WERI-Rb-1 (cell line): ENCODE data around the gene COL23A1.

Source experiments
- DNase-seq: peaks from one replicate; pipeline ENCODE4 v3.0.0-alpha.2; 2020
- H3K27ac ChIP-seq: fragments of 250-450 bp; sonication (Bioruptor Pico); 2 replicates; pipeline ENCODE4 v1.5.1; 2020; ENCODE audit warnings: mild to moderate bottlenecking, moderate library complexity
- H3K27me3 ChIP-seq: fragments of 250-450 bp; sonication (Bioruptor Pico); 2 replicates; pipeline ENCODE4 v1.5.1; 2021; ENCODE audit warnings: mild to moderate bottlenecking, low read depth, moderate library complexity; ENCODE audit not compliant: insufficient read depth, severe bottlenecking
- H3K36me3 ChIP-seq: fragments of 250-450 bp; sonication (Bioruptor Pico); 2 replicates; pipeline ENCODE4 v1.5.1; 2020; ENCODE audit warnings: mild to moderate bottlenecking, moderate library complexity
- H3K4me3 ChIP-seq: 2 replicates; pipeline ENCODE4 v1.5.1; 2011; ENCODE audit warnings: low read depth, mild to moderate bottlenecking, control low read depth, low read length
- H3K9me3 ChIP-seq: fragments of 250-450 bp; sonication (Bioruptor Pico); 2 replicates; pipeline ENCODE4 v1.5.1; 2021; ENCODE audit warnings: mild to moderate bottlenecking, moderate library complexity; ENCODE audit not compliant: severe bottlenecking
- TF ChIP-seq, protein P1 (sequence below): IDR thresholded peaks from 2 replicates; pipeline ENCODE4 v1.5.1; 2011; ENCODE audit warnings: low read depth, mild to moderate bottlenecking, control low read depth, inconsistent platforms, low read length

COL23A1 gene

DNA sequence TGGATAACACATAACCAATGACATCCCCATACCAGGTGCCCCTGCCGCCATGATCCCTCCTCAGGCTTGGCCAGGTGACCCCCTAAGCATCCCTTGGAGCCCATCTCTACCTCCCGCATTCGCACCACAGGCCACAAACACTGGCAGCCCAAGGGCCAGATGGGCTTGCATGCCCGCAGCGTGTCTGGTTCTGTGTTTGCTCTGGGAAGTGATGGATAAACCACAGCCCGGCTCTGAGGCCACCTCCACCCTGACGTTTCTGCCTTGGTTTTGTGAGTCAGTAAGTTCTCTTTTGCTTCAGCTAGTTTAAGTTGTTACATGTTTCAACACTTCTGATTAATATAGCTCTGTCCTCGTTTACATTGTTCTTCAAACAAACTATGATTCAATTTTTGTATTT is 185.2 kb downstream of the COL23A1 start:
- TF ChIP-seq, protein P1, sequence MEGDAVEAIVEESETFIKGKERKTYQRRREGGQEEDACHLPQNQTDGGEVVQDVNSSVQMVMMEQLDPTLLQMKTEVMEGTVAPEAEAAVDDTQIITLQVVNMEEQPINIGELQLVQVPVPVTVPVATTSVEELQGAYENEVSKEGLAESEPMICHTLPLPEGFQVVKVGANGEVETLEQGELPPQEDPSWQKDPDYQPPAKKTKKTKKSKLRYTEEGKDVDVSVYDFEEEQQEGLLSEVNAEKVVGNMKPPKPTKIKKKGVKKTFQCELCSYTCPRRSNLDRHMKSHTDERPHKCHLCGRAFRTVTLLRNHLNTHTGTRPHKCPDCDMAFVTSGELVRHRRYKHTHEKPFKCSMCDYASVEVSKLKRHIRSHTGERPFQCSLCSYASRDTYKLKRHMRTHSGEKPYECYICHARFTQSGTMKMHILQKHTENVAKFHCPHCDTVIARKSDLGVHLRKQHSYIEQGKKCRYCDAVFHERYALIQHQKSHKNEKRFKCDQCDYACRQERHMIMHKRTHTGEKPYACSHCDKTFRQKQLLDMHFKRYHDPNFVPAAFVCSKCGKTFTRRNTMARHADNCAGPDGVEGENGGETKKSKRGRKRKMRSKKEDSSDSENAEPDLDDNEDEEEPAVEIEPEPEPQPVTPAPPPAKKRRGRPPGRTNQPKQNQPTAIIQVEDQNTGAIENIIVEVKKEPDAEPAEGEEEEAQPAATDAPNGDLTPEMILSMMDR = no peak
- no peaks in the 10 kb centered on the region for H3K36me3 ChIP-seq
- no peaks in the 10 kb centered on the region for H3K9me3 ChIP-seq
- no peak overlapping the region for H3K27ac ChIP-seq
- no peak for DNase-seq
- no peak overlapping the region for H3K4me3 ChIP-seq
- H3K27me3 ChIP-seq = no peaks in the 10 kb centered on the region

DNA sequence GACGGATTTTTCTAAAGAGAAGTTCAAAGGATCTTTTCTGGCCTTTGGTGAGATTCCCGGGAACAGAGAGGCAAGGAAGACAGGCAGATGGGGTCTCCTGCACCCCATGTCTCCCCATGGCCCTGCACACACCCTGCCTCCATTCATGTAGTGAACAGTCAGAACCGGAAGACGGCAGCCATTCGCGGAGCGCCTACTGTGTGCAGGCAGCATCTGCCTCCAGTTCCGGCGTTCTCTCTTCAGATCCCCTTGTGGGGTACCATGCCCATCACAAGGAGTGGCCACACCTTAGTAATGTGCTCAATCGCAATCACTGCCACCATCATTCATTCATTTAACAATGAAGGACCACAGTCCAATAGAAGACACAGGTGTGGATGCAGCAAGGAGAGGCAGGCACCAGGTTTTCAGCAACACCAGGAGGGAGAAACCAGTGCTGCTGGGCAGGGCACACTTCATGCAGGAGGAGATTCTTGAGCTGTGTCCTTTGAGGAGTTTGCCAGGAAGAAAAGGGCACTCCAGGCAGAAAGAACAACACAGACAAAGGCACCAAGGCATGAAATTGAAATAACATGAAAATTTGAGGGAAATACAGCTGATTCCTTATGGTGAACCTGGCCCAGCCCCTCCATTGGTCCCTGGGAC is 186.1 kb downstream of the COL23A1 start:
- TF ChIP-seq, protein P1 = no peak
- Histone ChIP-seq H3K27ac (no peak overlapping the region), H3K4me3 (no peak overlapping the region), H3K36me3 (no peaks in the 10 kb centered on the region), H3K27me3 (no peaks in the 10 kb centered on the region), H3K9me3 (no peaks in the 10 kb centered on the region)
- no peak for DNase-seq

DNA sequence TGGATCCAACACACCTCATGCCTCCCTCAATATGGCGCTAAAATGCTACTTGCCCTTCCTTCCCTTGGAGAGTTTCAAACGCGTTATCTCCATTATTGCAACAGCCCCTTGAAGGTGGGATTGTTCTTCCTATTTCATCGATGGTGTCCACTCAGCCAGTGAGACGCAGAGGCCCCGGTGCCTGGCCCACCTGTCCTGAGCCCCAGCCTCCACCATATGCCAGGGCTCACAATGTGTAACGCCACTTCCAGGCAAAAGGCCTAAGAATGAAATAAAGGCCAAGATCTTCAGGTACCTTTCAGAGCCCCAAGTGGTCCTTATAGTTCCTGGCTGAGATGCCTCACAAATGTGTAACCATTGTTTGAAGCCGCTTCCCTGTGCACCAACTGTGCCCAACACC is 186.8 kb downstream of the COL23A1 start:
- H3K27me3 ChIP-seq = no peaks in the 10 kb centered on the region
- H3K4me3 ChIP-seq = no peak overlapping the region
- TF ChIP-seq, protein P1 = no peak
- no peaks in the 10 kb centered on the region for H3K36me3 ChIP-seq
- no peaks in the 10 kb centered on the region for H3K9me3 ChIP-seq
- no peak overlapping the region for H3K27ac ChIP-seq
- DNase-seq = no peak

DNA sequence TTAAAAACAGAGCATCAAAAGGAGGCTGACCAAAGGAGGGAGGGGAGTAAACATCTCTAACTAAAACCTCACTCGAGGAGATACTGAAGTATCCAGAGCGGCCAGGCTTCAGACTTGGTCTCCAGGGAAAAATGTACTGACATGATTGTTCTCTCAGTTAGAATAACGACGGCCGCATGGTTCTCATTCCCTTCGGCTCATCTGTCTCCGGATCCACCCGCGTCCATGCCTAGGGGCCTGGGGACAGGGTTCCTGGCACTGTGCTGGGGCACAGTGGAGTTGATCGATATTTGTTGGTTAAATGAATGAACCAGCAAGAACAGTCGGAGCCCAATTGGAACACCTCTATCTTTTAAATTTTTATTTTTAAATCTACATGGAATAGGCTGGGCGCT is 190.5 kb downstream of the COL23A1 start:
- TF ChIP-seq, protein P1 = no peak
- H3K4me3 ChIP-seq = no peak overlapping the region

DNA sequence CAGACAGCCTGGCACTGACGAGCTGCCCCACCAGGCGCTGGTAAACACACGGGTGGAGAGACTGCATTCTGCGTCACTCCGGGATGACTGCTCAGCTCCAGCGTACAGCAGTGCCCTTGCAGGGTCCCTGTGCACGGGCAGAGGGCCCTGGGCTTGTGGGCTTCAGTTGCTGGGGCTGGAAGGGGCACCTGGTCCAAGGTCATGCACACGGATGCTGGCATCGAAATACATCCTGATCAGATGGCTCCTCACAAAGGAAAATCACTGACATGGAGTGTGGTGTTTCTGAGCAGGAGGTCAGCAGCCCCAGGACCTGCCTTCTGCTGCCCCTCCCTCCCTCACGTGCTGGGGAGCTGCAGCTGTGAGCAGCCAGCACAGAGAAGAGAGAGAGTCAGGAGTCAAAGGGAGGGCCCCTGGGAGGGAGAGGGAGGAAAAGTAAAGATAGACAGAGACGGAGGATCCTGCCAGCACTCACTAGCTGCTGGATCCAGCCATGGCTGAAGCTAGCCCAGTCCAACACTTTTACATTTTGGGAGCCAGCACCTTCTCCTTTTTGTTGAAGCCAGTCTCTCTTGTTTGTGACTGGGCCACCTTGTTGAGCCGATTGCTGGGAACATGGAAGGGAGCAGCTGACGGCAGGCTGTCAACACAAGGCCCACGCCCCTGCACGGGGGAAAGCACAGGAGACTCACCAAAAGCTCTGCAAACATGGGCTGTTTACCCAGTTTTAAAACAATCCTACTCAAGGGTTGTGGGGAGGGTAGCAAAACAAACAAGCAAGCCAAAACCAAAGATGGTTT is 191.1 kb downstream of the COL23A1 start:
- DNase-seq = no peak
- no peak overlapping the region for H3K4me3 ChIP-seq
- no peaks in the 10 kb centered on the region for H3K9me3 ChIP-seq
- no peaks in the 10 kb centered on the region for H3K27me3 ChIP-seq
- TF ChIP-seq, protein P1 = no peak
- H3K36me3 ChIP-seq = no peaks in the 10 kb centered on the region
- no peak overlapping the region for H3K27ac ChIP-seq

More for the DNA sequence above, 190.5 kb downstream of the COL23A1 start:
- Histone ChIP-seq H3K27ac (no peak overlapping the region), H3K27me3 (no peaks in the 10 kb centered on the region), H3K36me3 (no peaks in the 10 kb centered on the region), H3K9me3 (no peaks in the 10 kb centered on the region)
- no peak for DNase-seq
